Osteocyte (in vitro differentiated cells): ENCODE data around the gene RPEL1. TPM values are rescaled to one million over a fixed set of nuclear protein-coding genes. Genes with fewer than 3 reads are reported as not detected.

Experiments used
- DNase-seq: peaks from one replicate; pipeline ENCODE4 v3.0.0; 2021; ENCODE audit warnings: mixed read lengths; ENCODE audit not compliant: unreplicated experiment; ENCODE audit errors: extremely low spot score
- H3K27ac Mint-ChIP-seq: one replicate; pipeline ENCODE4 v1.8.0; 2021; ENCODE audit warnings: mild to moderate bottlenecking, mixed read lengths; ENCODE audit not compliant: unreplicated experiment
- H3K27me3 Mint-ChIP-seq: one replicate; pipeline ENCODE4 v1.8.0; 2021; ENCODE audit warnings: mixed read lengths; ENCODE audit not compliant: unreplicated experiment
- H3K36me3 Mint-ChIP-seq: one replicate; pipeline ENCODE4 v1.8.0; 2021; ENCODE audit warnings: mixed read lengths; ENCODE audit not compliant: unreplicated experiment
- H3K4me1 Mint-ChIP-seq: one replicate; pipeline ENCODE4 v1.8.0; 2021; ENCODE audit warnings: mixed read lengths; ENCODE audit not compliant: unreplicated experiment
- H3K4me3 Mint-ChIP-seq: one replicate; pipeline ENCODE4 v1.8.0; 2021; ENCODE audit warnings: mild to moderate bottlenecking, moderate library complexity, mixed read lengths; ENCODE audit not compliant: unreplicated experiment
- H3K9me3 Mint-ChIP-seq: one replicate; pipeline ENCODE4 v1.8.0; 2021; ENCODE audit warnings: mixed read lengths; ENCODE audit not compliant: unreplicated experiment
- total RNA-seq: library from RNA; stranded (reverse); gene quantifications from 2 replicates; pipeline ENCODE4 v1.2.1, GENCODE V29; 2021
- TF ChIP-seq, protein P1 (sequence below): fragments of 200-600 bp; sonication (generic); IDR thresholded peaks from 2 replicates; pipeline ENCODE4 v1.5.0; 2021; ENCODE audit warnings: antibody characterized with exemption, mild to moderate bottlenecking, moderate library complexity

Gene RPEL1
- total RNA-seq, 1 donor from 2014 or later = not detected

DNA sequence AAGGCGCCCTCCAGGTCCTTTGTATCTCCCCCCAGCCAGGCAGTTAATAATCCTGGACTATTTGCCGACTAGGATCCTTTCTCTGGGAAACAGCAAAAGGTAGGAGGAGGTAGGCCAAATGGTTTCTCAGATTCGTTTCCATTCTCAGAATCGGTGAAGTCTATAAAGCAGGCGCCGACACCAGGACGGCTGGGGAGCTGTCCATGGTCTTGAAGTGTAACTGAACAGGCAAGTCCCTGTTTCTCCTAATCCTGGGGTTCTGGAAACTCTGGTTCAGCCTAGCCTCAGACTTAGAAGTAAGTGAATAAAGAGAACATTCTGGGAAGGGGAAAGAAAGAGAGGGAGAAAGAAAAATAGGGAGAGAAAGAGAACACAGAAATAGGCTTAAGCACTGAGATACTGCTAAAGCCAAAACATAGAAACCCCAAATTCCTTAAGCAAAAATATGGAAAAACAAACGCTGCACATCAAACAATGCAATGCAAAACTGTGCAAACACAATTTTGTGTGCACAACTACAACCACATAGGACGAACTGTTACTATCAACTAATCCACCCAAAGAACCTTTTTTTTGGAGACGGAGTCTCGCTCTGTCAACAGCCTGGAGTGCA lies 20.1 kb downstream of the RPEL1 start:
- TF ChIP-seq, protein P1, sequence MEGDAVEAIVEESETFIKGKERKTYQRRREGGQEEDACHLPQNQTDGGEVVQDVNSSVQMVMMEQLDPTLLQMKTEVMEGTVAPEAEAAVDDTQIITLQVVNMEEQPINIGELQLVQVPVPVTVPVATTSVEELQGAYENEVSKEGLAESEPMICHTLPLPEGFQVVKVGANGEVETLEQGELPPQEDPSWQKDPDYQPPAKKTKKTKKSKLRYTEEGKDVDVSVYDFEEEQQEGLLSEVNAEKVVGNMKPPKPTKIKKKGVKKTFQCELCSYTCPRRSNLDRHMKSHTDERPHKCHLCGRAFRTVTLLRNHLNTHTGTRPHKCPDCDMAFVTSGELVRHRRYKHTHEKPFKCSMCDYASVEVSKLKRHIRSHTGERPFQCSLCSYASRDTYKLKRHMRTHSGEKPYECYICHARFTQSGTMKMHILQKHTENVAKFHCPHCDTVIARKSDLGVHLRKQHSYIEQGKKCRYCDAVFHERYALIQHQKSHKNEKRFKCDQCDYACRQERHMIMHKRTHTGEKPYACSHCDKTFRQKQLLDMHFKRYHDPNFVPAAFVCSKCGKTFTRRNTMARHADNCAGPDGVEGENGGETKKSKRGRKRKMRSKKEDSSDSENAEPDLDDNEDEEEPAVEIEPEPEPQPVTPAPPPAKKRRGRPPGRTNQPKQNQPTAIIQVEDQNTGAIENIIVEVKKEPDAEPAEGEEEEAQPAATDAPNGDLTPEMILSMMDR = no peak
- no peak overlapping the region for H3K4me3 Mint-ChIP-seq
- H3K4me1 Mint-ChIP-seq = no peaks in the 10 kb centered on the region
- peak; percentile 87 for DNase-seq
- no peaks in the 10 kb centered on the region for H3K9me3 Mint-ChIP-seq
- H3K27ac Mint-ChIP-seq = no peak overlapping the region
- H3K36me3 Mint-ChIP-seq = no peaks in the 10 kb centered on the region
- peaks cover 41% of the 10 kb centered on the region for H3K27me3 Mint-ChIP-seq

DNA sequence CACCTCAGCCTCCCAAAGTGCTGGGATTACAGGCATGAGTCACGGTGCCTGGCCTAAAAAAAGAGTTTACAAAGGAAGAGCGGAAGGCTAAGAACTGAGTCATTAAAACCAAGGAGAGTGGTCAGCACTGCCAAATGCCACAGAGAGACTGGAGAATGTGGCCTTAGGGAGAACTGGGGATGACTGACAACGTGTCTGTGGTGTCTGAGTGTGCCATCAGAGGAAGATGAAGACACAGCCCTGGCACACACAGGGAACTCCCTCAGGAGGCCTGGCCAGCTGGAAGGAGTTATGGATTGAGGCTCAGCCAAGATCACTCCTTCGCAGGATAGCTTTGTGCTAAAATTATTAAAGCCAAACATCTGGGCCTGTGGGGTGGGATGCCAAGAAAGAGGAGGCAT lies 27.4 kb downstream of the RPEL1 start:
- no peak overlapping the region for H3K4me3 Mint-ChIP-seq
- DNase-seq = peak; percentile 92
- H3K27ac Mint-ChIP-seq = peak overlapping the region; percentile 80
- H3K4me1 Mint-ChIP-seq = peaks cover 17% of the 10 kb centered on the region
- H3K36me3 Mint-ChIP-seq = no peaks in the 10 kb centered on the region
- no peaks in the 10 kb centered on the region for H3K9me3 Mint-ChIP-seq
- peaks cover 26% of the 10 kb centered on the region for H3K27me3 Mint-ChIP-seq
- TF ChIP-seq, protein P1 = no peak

DNA sequence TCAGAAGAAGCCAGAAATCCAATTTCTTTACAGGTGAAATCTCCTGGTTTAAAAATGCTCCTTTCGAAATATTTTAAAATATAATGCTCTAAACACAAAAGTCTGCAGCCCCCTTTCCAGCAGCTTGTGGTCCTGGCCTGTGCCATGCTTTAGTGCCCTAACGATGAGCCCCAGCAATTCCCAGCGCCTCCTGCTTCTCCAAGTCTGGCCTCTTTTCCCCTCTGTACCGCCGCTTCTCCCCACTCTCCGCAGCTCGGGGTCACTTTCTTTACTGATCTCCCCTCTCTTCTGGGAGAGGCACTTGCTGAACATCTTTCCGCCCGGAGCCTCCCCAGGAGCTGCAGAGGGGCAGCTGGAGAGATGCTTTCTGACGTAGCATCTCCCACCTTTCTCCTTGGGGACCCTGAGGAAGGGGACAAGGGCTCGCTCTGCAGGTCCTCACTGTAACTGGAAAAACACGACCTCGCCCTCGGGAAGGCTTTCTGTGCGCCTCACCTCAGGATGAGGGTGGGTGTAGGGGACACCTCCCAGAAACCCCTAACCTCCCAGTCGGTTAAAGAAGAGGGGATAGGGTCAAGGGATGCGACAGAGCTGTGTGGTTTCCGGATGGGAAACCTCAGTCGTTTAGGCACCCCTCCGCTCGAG lies 30.7 kb downstream of the RPEL1 start:
- peak overlapping the region; percentile 68 for H3K4me3 Mint-ChIP-seq
- TF ChIP-seq, protein P1 = no peak
- no peak for DNase-seq
- H3K36me3 Mint-ChIP-seq = no peaks in the 10 kb centered on the region
- no peak overlapping the region for H3K27ac Mint-ChIP-seq
- peaks cover 22% of the 10 kb centered on the region for H3K4me1 Mint-ChIP-seq
- H3K27me3 Mint-ChIP-seq = peaks cover 35% of the 10 kb centered on the region
- no peaks in the 10 kb centered on the region for H3K9me3 Mint-ChIP-seq

DNA sequence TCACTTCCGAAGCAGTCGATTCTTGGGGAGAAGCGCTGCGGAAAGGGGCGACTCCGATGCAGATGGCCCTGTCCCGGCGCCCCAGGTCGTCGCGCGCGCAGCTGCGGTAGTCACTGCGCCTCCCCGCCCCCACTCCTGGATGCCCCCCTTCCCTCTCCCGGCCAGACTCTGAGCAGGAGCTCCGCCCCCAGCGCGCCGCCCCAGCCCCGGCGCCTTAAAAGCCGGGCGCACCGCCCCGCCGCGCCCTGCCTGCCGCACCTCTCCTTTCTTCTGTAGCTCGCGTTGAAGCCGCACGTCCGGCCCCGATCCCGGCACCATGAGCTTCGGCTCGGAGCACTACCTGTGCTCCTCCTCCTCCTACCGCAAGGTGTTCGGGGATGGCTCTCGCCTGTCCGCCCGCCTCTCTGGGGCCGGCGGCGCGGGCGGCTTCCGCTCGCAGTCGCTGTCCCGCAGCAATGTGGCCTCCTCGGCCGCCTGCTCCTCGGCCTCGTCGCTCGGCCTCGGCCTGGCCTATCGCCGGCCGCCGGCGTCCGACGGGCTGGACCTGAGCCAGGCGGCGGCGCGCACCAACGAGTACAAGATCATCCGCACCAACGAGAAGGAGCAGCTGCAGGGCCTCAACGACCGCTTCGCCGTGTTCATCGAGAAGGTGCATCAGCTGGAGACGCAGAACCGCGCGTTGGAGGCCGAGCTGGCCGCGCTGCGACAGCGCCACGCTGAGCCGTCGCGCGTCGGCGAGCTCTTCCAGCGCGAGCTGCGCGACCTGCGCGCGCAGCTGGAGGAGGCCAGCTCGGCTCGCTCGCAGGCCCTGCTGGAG lies 31.4 kb downstream of the RPEL1 start, which contains the start of gene INA:
TSS of gene INA (plus strand) at position 243 of the 817 bp plus-strand sequence. CDS start at position 317, 74 bp downstream.
- H3K36me3 Mint-ChIP-seq = no peaks in the 10 kb centered on the region
- TF ChIP-seq, protein P1 = no peak
- DNase-seq = no peak
- peaks cover 26% of the 10 kb centered on the region for H3K4me1 Mint-ChIP-seq
- peaks cover 40% of the 10 kb centered on the region for H3K27me3 Mint-ChIP-seq
- no peaks in the 10 kb centered on the region for H3K9me3 Mint-ChIP-seq
- no peak within 1 kb of the TSS for H3K27ac Mint-ChIP-seq
- peak within 1 kb of the TSS; percentile 68 for H3K4me3 Mint-ChIP-seq
